Caco-2 (cell line): ENCODE measurements around the gene SLC1A7. TPM values are rescaled to one million over a fixed set of nuclear protein-coding genes. Genes with fewer than 3 reads are reported as not detected.
A peak's percentile ranks its signal among the peaks of the same experiment; 100 is the strongest.

Source experiments
- BruUV-seq: library from RNA; stranded (reverse); fragments of 400-500 nt; replicated peaks from 2 replicates; lab custom pipeline; 2021; lab: Mats Ljungman, UMichigan
- CTCF ChIA-PET: fragments of 300-600 bp; sonication (Branson Sonifier 250); formaldehyde crosslinking; loops from one replicate; lab custom pipeline; 2022; ENCODE audit warnings: antibody characterized with exemption; lab: Charles Lee
- POLR2A ChIA-PET: fragments of 300-600 bp; sonication (Branson Sonifier 250); formaldehyde crosslinking; loops from one replicate; lab custom pipeline; 2022; ENCODE audit warnings: antibody characterized with exemption; lab: Charles Lee
- DNase-seq, 2 experiments: peaks; one replicate each; pipeline versions ENCODE4 v3.0.0 to v3.0.0-alpha.2; 2020 to 2022
- H3K27me3 ChIP-seq: replicated peaks from 2 replicates; pipeline ENCODE4 v1.6.0; 2011; ENCODE audit warnings: low read length; ENCODE audit not compliant: control insufficient read depth, insufficient read depth
- H3K36me3 ChIP-seq: 2 replicates; pipeline ENCODE4 v1.5.1; 2011; ENCODE audit warnings: low read length; ENCODE audit not compliant: control insufficient read depth, insufficient read depth
- H3K4me1 ChIP-seq: fragments of 250-450 bp; sonication (Bioruptor Pico); 2 replicates; pipeline ENCODE4 v1.5.1; 2020; ENCODE audit warnings: mild to moderate bottlenecking
- H3K4me3 ChIP-seq: 2 replicates; pipeline ENCODE4 v1.5.1; 2011; ENCODE audit warnings: low read depth, mild to moderate bottlenecking, control low read depth, low read length
- H3K9me3 ChIP-seq: fragments of 250-450 bp; sonication (Bioruptor Pico); 2 replicates; pipeline ENCODE4 v1.5.1; 2020; ENCODE audit warnings: mild to moderate bottlenecking, moderate library complexity
- H3K27ac Mint-ChIP-seq: one replicate; pipeline ENCODE4 v1.8.0; 2022; ENCODE audit warnings: mixed read lengths; ENCODE audit not compliant: unreplicated experiment
- H3K27me3 Mint-ChIP-seq: one replicate; pipeline ENCODE4 v1.8.0; 2022; ENCODE audit warnings: mixed read lengths; ENCODE audit not compliant: insufficient read depth, unreplicated experiment
- H3K36me3 Mint-ChIP-seq: one replicate; pipeline ENCODE4 v1.8.0; 2022; ENCODE audit warnings: mild to moderate bottlenecking, mixed read lengths; ENCODE audit not compliant: insufficient read depth, unreplicated experiment
- H3K4me1 Mint-ChIP-seq: one replicate; pipeline ENCODE4 v1.8.0; 2022; ENCODE audit warnings: low read depth, mixed read lengths; ENCODE audit not compliant: unreplicated experiment
- H3K4me3 Mint-ChIP-seq: one replicate; pipeline ENCODE4 v1.8.0; 2022; ENCODE audit warnings: mild to moderate bottlenecking, moderate library complexity, mixed read lengths; ENCODE audit not compliant: unreplicated experiment
- H3K9me3 Mint-ChIP-seq: one replicate; pipeline ENCODE4 v1.8.0; 2022; ENCODE audit warnings: mixed read lengths; ENCODE audit not compliant: unreplicated experiment
- CTCF ChIP-seq, 2 experiments: fragments of 200-600 bp in 1 of 2; IDR thresholded peaks; 1 replicate in 1 of 2; 2 replicates in 1 of 2; pipeline versions ENCODE4 v1.5.1 to v1.8.0; 2011 to 2022; ENCODE audit warnings: antibody characterized with exemption in 1 of 2, control low read depth in 1 of 2, inconsistent platforms in 1 of 2, low read depth in 1 of 2, low read length in 1 of 2, mild to moderate bottlenecking in 1 of 2, moderate library complexity in 1 of 2; ENCODE audit not compliant: insufficient read depth in 1 of 2, severe bottlenecking in 1 of 2, unreplicated experiment in 1 of 2
- intact Hi-C: fragments of 100-400 bp; cut with micrococcal nuclease; formaldehyde crosslinking; loops from one replicate; pipeline ENCODE4 v1.10.0; 2022; ENCODE audit not compliant: unreplicated experiment
- total RNA-seq: library from RNA; stranded (reverse); gene quantifications from 2 replicates; pipeline ENCODE4 v1.2.3, GENCODE V29; 2022

The SLC1A7 gene
- total RNA-seq, 1 experiment from 2014 or later = not detected

GRCh38 chr1:53160924-53161378, 18.5 kb upstream of the SLC1A7 start:
- Histone ChIP-seq H3K36me3 (no peaks in the 10 kb centered on the region), H3K4me1 (peaks cover 7% of the 10 kb centered on the region; the same call in 1 of the 2 replicates), H3K27me3 (no peaks in the 10 kb centered on the region), H3K9me3 (no peaks in the 10 kb centered on the region), H3K4me3 (no peak overlapping the region)
- Mint-ChIP-seq H3K9me3 (no peaks in the 10 kb centered on the region), H3K36me3 (no peaks in the 10 kb centered on the region), H3K4me1 (no peaks in the 10 kb centered on the region), H3K27ac (no peak overlapping the region), H3K27me3 (no peaks in the 10 kb centered on the region), H3K4me3 (no peak overlapping the region)
- DNase-seq = peak in 1 of 2 experiments; percentile 58
- intact Hi-C loops = no loop called here
- BruUV-seq = no TSS peak
- ChIA-PET CTCF (no interaction called here), POLR2A (no interaction called here)
- no peak for TF ChIP-seq CTCF (IDR thresholded peaks at IDR 0.05; ENCODE audit: insufficient read depth in 1 of 2, low read depth in 1 of 2, low read length in 1 of 2, severe bottlenecking in 1 of 2, unreplicated experiment in 1 of 2)

GRCh38 chr1:53158900-53159299, 16.5 kb upstream of the SLC1A7 start:
- H3K27ac Mint-ChIP-seq = no peak overlapping the region
- BruUV-seq = no TSS peak
- TF ChIP-seq CTCF (IDR thresholded peaks at IDR 0.05; ENCODE audit: insufficient read depth in 1 of 2, low read depth in 1 of 2, low read length in 1 of 2, severe bottlenecking in 1 of 2, unreplicated experiment in 1 of 2) = no peak
- peaks cover 7% of the 10 kb centered on the region; the same call in 1 of the 2 replicates for H3K4me1 ChIP-seq
- no peak overlapping the region for H3K4me3 ChIP-seq
- no peaks in the 10 kb centered on the region for H3K27me3 ChIP-seq
- no peak for DNase-seq
- POLR2A ChIA-PET = no interaction called here
- no peaks in the 10 kb centered on the region for H3K4me1 Mint-ChIP-seq
- intact Hi-C loops = no loop called here
- CTCF ChIA-PET = interaction anchor here (0.5 kb wide), 1 partner anchor 792 kb away, joined by 9 read pairs; no protein-coding TSS in a partner anchor
- H3K9me3 Mint-ChIP-seq = no peaks in the 10 kb centered on the region
- no peaks in the 10 kb centered on the region for H3K27me3 Mint-ChIP-seq
- H3K36me3 Mint-ChIP-seq = no peaks in the 10 kb centered on the region
- no peak overlapping the region for H3K4me3 Mint-ChIP-seq
- H3K9me3 ChIP-seq = no peaks in the 10 kb centered on the region
- H3K36me3 ChIP-seq = no peaks in the 10 kb centered on the region

- BruUV-seq = no TSS peak
- Mint-ChIP-seq H3K27ac (no peak overlapping the region), H3K4me1 (no peaks in the 10 kb centered on the region), H3K36me3 (no peaks in the 10 kb centered on the region), H3K27me3 (no peaks in the 10 kb centered on the region), H3K9me3 (no peaks in the 10 kb centered on the region), H3K4me3 (no peak overlapping the region)
- no peak for TF ChIP-seq CTCF (IDR thresholded peaks at IDR 0.05; ENCODE audit: insufficient read depth in 1 of 2, low read depth in 1 of 2, low read length in 1 of 2, severe bottlenecking in 1 of 2, unreplicated experiment in 1 of 2)
- H3K36me3 ChIP-seq = no peaks in the 10 kb centered on the region
- peaks cover 7% of the 10 kb centered on the region; the same call in 1 of the 2 replicates for H3K4me1 ChIP-seq
- ChIA-PET CTCF (no interaction called here), POLR2A (no interaction called here)
- no peak for DNase-seq
- intact Hi-C loops = no loop called here
- H3K9me3 ChIP-seq = no peaks in the 10 kb centered on the region
- H3K27me3 ChIP-seq = no peaks in the 10 kb centered on the region
- no peak overlapping the region for H3K4me3 ChIP-seq
Measured at GRCh38 chr1:53156783-53157182, 14.3 kb upstream of the SLC1A7 start.
